H9 (cell line): ENCODE results near the gene USP40. TPM values are rescaled to one million over a fixed set of nuclear protein-coding genes. Genes with fewer than 3 reads are reported as not detected.

Source experiments
- DNase-seq: peaks from one replicate; pipeline ENCODE4 v3.0.0-alpha.2; 2017
- H2AFZ ChIP-seq: one replicate; pipeline ENCODE4 v1.6.1; 2013; ENCODE audit warnings: mild to moderate bottlenecking, low read length, control low read depth, moderate library complexity
- H2AK5ac ChIP-seq: 2 replicates; pipeline ENCODE4 v1.6.1; 2013; ENCODE audit warnings: low read length, control low read depth, mixed read lengths; ENCODE audit not compliant: insufficient read length
- H2BK120ac ChIP-seq: one replicate; pipeline ENCODE4 v1.6.1; 2013; ENCODE audit warnings: low read depth, mild to moderate bottlenecking, low read length, control low read depth, inconsistent platforms; ENCODE audit not compliant: poor library complexity, severe bottlenecking
- H2BK12ac ChIP-seq: 2 replicates; pipeline ENCODE4 v1.6.1; 2013; ENCODE audit warnings: low read length, control low read depth, mixed read lengths, low read depth; ENCODE audit not compliant: insufficient read length
- H2BK15ac ChIP-seq: 2 replicates; pipeline ENCODE4 v1.6.1; 2013; ENCODE audit warnings: low read depth, low read length, control low read depth
- H2BK20ac ChIP-seq: one replicate; pipeline ENCODE4 v1.6.1; 2013; ENCODE audit warnings: low read depth, mild to moderate bottlenecking, low read length, control low read depth, inconsistent platforms; ENCODE audit not compliant: poor library complexity, severe bottlenecking
- H2BK5ac ChIP-seq: 2 replicates; pipeline ENCODE4 v1.6.1; 2013; ENCODE audit warnings: low read length, control low read depth, mixed read lengths; ENCODE audit not compliant: insufficient read length
- H3K14ac ChIP-seq: 2 replicates; pipeline ENCODE4 v1.6.1; 2013; ENCODE audit warnings: low read length, control low read depth; ENCODE audit not compliant: insufficient read depth
- H3K18ac ChIP-seq: 2 replicates; pipeline ENCODE4 v1.6.1; 2013; ENCODE audit warnings: low read depth, mild to moderate bottlenecking, mixed read lengths, low read length, control low read depth; ENCODE audit not compliant: insufficient read length
- H3K23ac ChIP-seq: 2 replicates; pipeline ENCODE4 v1.6.1; 2013; ENCODE audit warnings: low read length, control low read depth, mixed read lengths, low read depth; ENCODE audit not compliant: insufficient read length
- H3K23me2 ChIP-seq: 2 replicates; pipeline ENCODE4 v1.6.1; 2013; ENCODE audit warnings: low read depth, mild to moderate bottlenecking, mixed read lengths, low read length, control low read depth; ENCODE audit not compliant: insufficient read length, poor library complexity, severe bottlenecking
- H3K27ac ChIP-seq: 2 replicates; pipeline ENCODE4 v1.5.1; 2013; ENCODE audit warnings: low read length, control low read depth, mixed read lengths, low read depth; ENCODE audit not compliant: insufficient read length
- H3K27me3 ChIP-seq: 2 replicates; pipeline ENCODE4 v1.6.1; 2013; ENCODE audit warnings: low read length, control low read depth, inconsistent platforms; ENCODE audit not compliant: insufficient read depth
- H3K4ac ChIP-seq: 2 replicates; pipeline ENCODE4 v1.6.1; 2013; ENCODE audit warnings: low read depth, mild to moderate bottlenecking, control low read depth, inconsistent platforms, low read length, moderate library complexity
- H3K4me1 ChIP-seq: 2 replicates; pipeline ENCODE4 v1.6.1; 2013; ENCODE audit warnings: low read length, control low read depth, inconsistent platforms; ENCODE audit not compliant: insufficient read depth
- H3K4me2 ChIP-seq: 2 replicates; pipeline ENCODE4 v1.6.1; 2013; ENCODE audit warnings: low read length, control low read depth, mixed read lengths; ENCODE audit not compliant: insufficient read length, insufficient read depth
- H3K56ac ChIP-seq: 2 replicates; pipeline ENCODE4 v1.6.1; 2013; ENCODE audit warnings: low read depth, mild to moderate bottlenecking, mixed read lengths, low read length, control low read depth; ENCODE audit not compliant: insufficient read length
- H3K79me1 ChIP-seq: 2 replicates; pipeline ENCODE4 v1.6.1; 2013; ENCODE audit warnings: low read depth, mild to moderate bottlenecking, moderate library complexity, low read length, control low read depth, inconsistent platforms; ENCODE audit not compliant: insufficient read depth, poor library complexity, severe bottlenecking
- H3K79me2 ChIP-seq: 2 replicates; pipeline ENCODE4 v1.6.1; 2013; ENCODE audit warnings: low read length, control low read depth, inconsistent platforms; ENCODE audit not compliant: insufficient read depth
- H3K9ac ChIP-seq: 2 replicates; pipeline ENCODE4 v1.6.1; 2013; ENCODE audit warnings: low read length, control low read depth, mixed read lengths; ENCODE audit not compliant: insufficient read length; ENCODE audit errors: extremely low read depth
- H3K9me3 ChIP-seq: one replicate; pipeline ENCODE4 v1.6.1; 2013; ENCODE audit warnings: low read depth, low read length, inconsistent platforms; ENCODE audit not compliant: control insufficient read depth
- H3T11ph ChIP-seq: one replicate; pipeline ENCODE4 v1.6.1; 2013; ENCODE audit warnings: mild to moderate bottlenecking, low read length, control low read depth, inconsistent platforms
- H4K20me1 ChIP-seq: one replicate; pipeline ENCODE4 v1.6.1; 2013; ENCODE audit not compliant: control insufficient read depth, insufficient read length, insufficient read depth
- H4K5ac ChIP-seq: 2 replicates; pipeline ENCODE4 v1.6.1; 2013; ENCODE audit warnings: low read depth, mild to moderate bottlenecking, mixed read lengths, low read length, control low read depth; ENCODE audit not compliant: insufficient read length
- H4K8ac ChIP-seq: replicated peaks from 2 replicates; pipeline ENCODE4 v1.6.1; 2013; ENCODE audit warnings: low read length, control low read depth, mixed read lengths, low read depth; ENCODE audit not compliant: insufficient read length
- H4K91ac ChIP-seq: 2 replicates; pipeline ENCODE4 v1.6.1; 2013; ENCODE audit warnings: low read depth, mild to moderate bottlenecking, moderate library complexity, mixed read lengths, low read length, control low read depth; ENCODE audit not compliant: insufficient read length
- H3K27ac Mint-ChIP-seq, 3 experiments: 2 replicates in 2 of 3; 3 replicates in 1 of 3; pipeline ENCODE4 v1.8.0; 2020 to 2021; ENCODE audit warnings: mixed read lengths in 3 of 3, mild to moderate bottlenecking in 1 of 3, moderate library complexity in 1 of 3
- H3K27me3 Mint-ChIP-seq: 2 replicates; pipeline ENCODE4 v1.8.0; 2021; ENCODE audit warnings: low read depth, mild to moderate bottlenecking, moderate library complexity, mixed read lengths
- H3K36me3 Mint-ChIP-seq, 3 experiments: 2 replicates in 2 of 3; 3 replicates in 1 of 3; pipeline ENCODE4 v1.8.0; 2020 to 2021; ENCODE audit warnings: low read depth in 3 of 3, mixed read lengths in 3 of 3; ENCODE audit not compliant: insufficient read depth in 1 of 3
- H3K4me1 Mint-ChIP-seq, 2 experiments: 2 replicates each; pipeline ENCODE4 v1.8.0; 2020; ENCODE audit warnings: mixed read lengths in 2 of 2
- H3K4me3 Mint-ChIP-seq, 2 experiments: 2 replicates in 1 of 2; 3 replicates in 1 of 2; pipeline ENCODE4 v1.8.0; 2020 to 2021; ENCODE audit warnings: mild to moderate bottlenecking in 2 of 2, mixed read lengths in 2 of 2, moderate library complexity in 1 of 2
- H3K9me3 Mint-ChIP-seq, 2 experiments: 2 replicates in 1 of 2; 3 replicates in 1 of 2; pipeline ENCODE4 v1.8.0; 2020; ENCODE audit warnings: mild to moderate bottlenecking in 2 of 2, mixed read lengths in 2 of 2, moderate library complexity in 1 of 2
- CTCF ChIP-seq: fragments of 200-600 bp; sonication (generic); conservative IDR thresholded peaks from 3 replicates; pipeline ENCODE4 v1.8.0; 2021; ENCODE audit warnings: antibody characterized with exemption, mild to moderate bottlenecking
- WGBS: extraction: QIAGEN DNeasy Blood & Tissue Kit; methylation state at CpG from one replicate; pipeline ENCODE4 v1.1.7; 2013; ENCODE audit warnings: missing lambda C conversion rate, low lambda C conversion rate, mixed read lengths; ENCODE audit not compliant: insufficient read length; ENCODE audit errors: extremely low coverage; 5-methylcytosine and 5-hydroxymethylcytosine counted together
- total RNA-seq: library from RNA; stranded (reverse); gene quantifications from 2 replicates; pipeline ENCODE4 v1.2.1, GENCODE V29; 2021

USP40 gene
- total RNA-seq, 1 experiment from 2014 or later: 7.5 TPM

- H3K27ac ChIP-seq: no peak overlapping the region
- Mint-ChIP-seq H3K27ac (peak overlapping the region in 1 of 3 experiments; percentile 64; a peak in 1 of 7 replicates), H3K36me3 (peaks cover 27 to 52% (median 44%) of the 10 kb centered on the region in 3 experiments)
Measured at GRCh38 chr2:233468047-233468740, 98.4 kb downstream of the USP40 start.

More at GRCh38 chr2:233468047-233468740, 98.4 kb downstream of the USP40 start:
- Histone ChIP-seq H3K4me2 (no peak overlapping the region), H2BK12ac (no peak overlapping the region), H3K23me2 (no peaks in the 10 kb centered on the region), H2AK5ac (no peak overlapping the region), H3K9ac (no peak overlapping the region), H4K91ac (no peak overlapping the region), H4K5ac (no peak overlapping the region), H2BK20ac (no peak overlapping the region), H4K20me1 (peaks cover 1% of the 10 kb centered on the region), H3K27me3 (no peaks in the 10 kb centered on the region), H2BK5ac (no peak overlapping the region), H3T11ph (no peak overlapping the region), H3K4me1 (no peaks in the 10 kb centered on the region), H3K18ac (no peak overlapping the region), H2BK120ac (no peak overlapping the region), H4K8ac (no peak overlapping the region), H3K23ac (no peak overlapping the region), H2BK15ac (no peak overlapping the region), H3K4ac (no peak overlapping the region), H3K9me3 (no peaks in the 10 kb centered on the region), H3K14ac (no peak overlapping the region), H3K79me2 (no peaks in the 10 kb centered on the region), H3K56ac (no peak overlapping the region), H2AFZ (no peak overlapping the region), H3K79me1 (no peaks in the 10 kb centered on the region)
- no peak overlapping the region for H3K4me3 Mint-ChIP-seq
- no peaks in the 10 kb centered on the region for H3K4me1 Mint-ChIP-seq
- DNase-seq: no peak
- no peaks in the 10 kb centered on the region; a peak in 1 of 5 replicates for H3K9me3 Mint-ChIP-seq
- WGBS: no CpG with 5 or more reads among the region's 22 CpGs
- TF ChIP-seq CTCF: no peak
- H3K27me3 Mint-ChIP-seq: no peaks in the 10 kb centered on the region; the same call in none of the 2 replicates
